Activated CD8-positive, alpha-beta memory T cell treated with anti-CD3 and anti-CD28 coated beads, Interleukin-2, amount 50 U/mL, for 1 hour (primary cell): ENCODE results near the gene TSPAN17.

Source experiments
- DNase-seq: peaks from one replicate; pipeline ENCODE4 v3.0.0-alpha.2; 2020; ENCODE audit errors: extremely low read depth

TSPAN17 gene

DNA sequence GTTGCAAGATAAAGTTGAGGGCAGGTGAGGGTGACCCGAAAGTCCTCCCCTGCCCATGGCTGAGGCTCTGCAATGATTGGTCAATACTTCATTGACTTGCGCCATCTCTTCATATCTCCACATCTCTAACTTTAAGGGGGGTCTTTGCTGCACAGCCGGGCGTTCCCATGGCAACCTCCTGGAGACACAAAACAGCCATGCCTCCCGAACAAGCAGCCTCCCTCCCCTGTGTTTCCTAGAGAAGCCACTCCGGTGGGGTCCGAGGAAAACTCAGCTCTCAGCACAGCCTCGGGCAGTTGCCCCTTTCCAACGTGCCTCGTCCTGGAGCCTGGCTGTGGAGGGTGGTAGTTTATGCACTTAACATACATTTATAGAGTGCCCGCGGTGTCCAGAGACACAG lies 57.5 kb downstream of the TSPAN17 start:
- no peak for DNase-seq
